Endothelial cell (in vitro differentiated cells): ENCODE data around the gene ANO2. TPM values are rescaled to one million over a fixed set of nuclear protein-coding genes. Genes with fewer than 3 reads are reported as not detected.

Experiments
- DNase-seq: peaks from one replicate; pipeline ENCODE4 v3.0.0; 2021; ENCODE audit warnings: low spot score
- H3K27ac Mint-ChIP-seq: one replicate; pipeline ENCODE4 v1.8.0; 2021; ENCODE audit warnings: mixed read lengths, inconsistent platforms; ENCODE audit not compliant: unreplicated experiment
- H3K27me3 Mint-ChIP-seq: one replicate; pipeline ENCODE4 v1.8.0; 2021; ENCODE audit warnings: mild to moderate bottlenecking, moderate library complexity, mixed read lengths, inconsistent platforms; ENCODE audit not compliant: unreplicated experiment
- H3K36me3 Mint-ChIP-seq: one replicate; pipeline ENCODE4 v1.8.0; 2021; ENCODE audit warnings: mild to moderate bottlenecking, low read depth, mixed read lengths, inconsistent platforms; ENCODE audit not compliant: unreplicated experiment
- H3K4me1 Mint-ChIP-seq: one replicate; pipeline ENCODE4 v1.8.0; 2021; ENCODE audit warnings: mild to moderate bottlenecking, mixed read lengths, inconsistent platforms; ENCODE audit not compliant: unreplicated experiment
- H3K4me3 Mint-ChIP-seq: one replicate; pipeline ENCODE4 v1.8.0; 2021; ENCODE audit warnings: mild to moderate bottlenecking, mixed read lengths, inconsistent platforms; ENCODE audit not compliant: unreplicated experiment
- H3K9me3 Mint-ChIP-seq: one replicate; pipeline ENCODE4 v1.8.0; 2021; ENCODE audit warnings: mixed read lengths, inconsistent platforms; ENCODE audit not compliant: unreplicated experiment
- CTCF ChIP-seq: fragments of 200-600 bp; sonication (generic); IDR thresholded peaks from one replicate; pipeline ENCODE4 v1.5.0; 2021; ENCODE audit warnings: antibody characterized with exemption; ENCODE audit not compliant: unreplicated experiment
- total RNA-seq: library from RNA; stranded (reverse); fragmentation: NEBNext Ultra II Directional; extraction: Animal tissue kit (Norgen Biotek cat#: 25700); gene quantifications from one replicate; pipeline ENCODE4 v1.2.1, GENCODE V29; 2021; ENCODE audit not compliant: unreplicated experiment

The ANO2 gene
- total RNA-seq, 1 donor from 2014 or later, result 4.5 TPM

DNA sequence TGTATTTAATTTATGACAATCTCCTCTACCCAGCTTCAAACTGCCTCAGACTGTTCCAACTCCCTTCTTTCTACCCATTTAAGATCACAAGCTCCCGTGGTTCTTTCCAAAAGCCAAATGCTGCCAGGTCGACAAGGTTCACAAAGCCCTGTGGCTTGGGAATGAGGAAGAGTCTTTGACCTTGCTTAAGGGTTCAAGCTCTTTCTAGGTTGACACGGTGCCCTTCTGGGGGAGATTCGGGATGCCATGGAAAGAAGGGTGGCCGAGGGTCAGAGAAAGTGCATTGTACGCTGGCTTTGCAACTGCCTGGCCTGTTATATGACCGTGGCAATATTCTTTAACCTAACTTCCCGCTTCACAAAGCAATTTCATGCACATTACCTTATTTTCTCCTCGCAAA is 239.3 kb downstream of the ANO2 start:
- Mint-ChIP-seq H3K27ac (no peak overlapping the region), H3K4me3 (no peak overlapping the region), H3K9me3 (peaks cover 4% of the 10 kb centered on the region), H3K4me1 (no peaks in the 10 kb centered on the region), H3K27me3 (peaks cover 2% of the 10 kb centered on the region), H3K36me3 (no peaks in the 10 kb centered on the region)
- DNase-seq, result no peak
- TF ChIP-seq CTCF, result no peak

- no peak overlapping the region for H3K4me3 Mint-ChIP-seq
- no peaks in the 10 kb centered on the region for H3K4me1 Mint-ChIP-seq
- H3K27me3 Mint-ChIP-seq, result peaks cover 1% of the 10 kb centered on the region
- H3K36me3 Mint-ChIP-seq, result peaks cover 4% of the 10 kb centered on the region
- no peak for DNase-seq
- no peaks in the 10 kb centered on the region for H3K9me3 Mint-ChIP-seq
- no peak for TF ChIP-seq CTCF
- no peak overlapping the region for H3K27ac Mint-ChIP-seq
Observed at GRCh38 chr12:5694759-5695409, 250.2 kb downstream of the ANO2 start.

DNA sequence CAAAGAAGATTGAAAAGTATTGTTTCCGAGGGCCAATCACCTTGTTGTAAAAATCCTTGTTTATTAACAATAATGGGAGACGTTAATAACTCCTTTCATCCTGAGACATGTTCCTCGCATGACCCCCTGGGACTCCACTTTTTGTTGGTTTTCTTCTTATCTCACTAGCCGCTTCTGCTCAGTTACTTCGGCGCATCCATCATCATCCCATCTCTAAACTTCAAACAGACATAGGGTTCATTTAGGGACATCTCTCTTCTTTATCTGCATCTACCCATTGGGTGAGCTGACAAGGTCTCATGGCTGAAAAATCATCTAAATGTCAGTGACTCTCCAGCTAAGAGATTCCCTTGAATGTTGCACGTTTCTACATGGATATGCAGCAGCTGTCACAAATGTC is 252.2 kb downstream of the ANO2 start:
- no peak for TF ChIP-seq CTCF
- H3K36me3 Mint-ChIP-seq, result peaks cover 4% of the 10 kb centered on the region
- H3K27me3 Mint-ChIP-seq, result no peaks in the 10 kb centered on the region
- no peak for DNase-seq
- no peak overlapping the region for H3K27ac Mint-ChIP-seq
- H3K4me1 Mint-ChIP-seq, result no peaks in the 10 kb centered on the region
- H3K9me3 Mint-ChIP-seq, result no peaks in the 10 kb centered on the region
- H3K4me3 Mint-ChIP-seq, result no peak overlapping the region

DNA sequence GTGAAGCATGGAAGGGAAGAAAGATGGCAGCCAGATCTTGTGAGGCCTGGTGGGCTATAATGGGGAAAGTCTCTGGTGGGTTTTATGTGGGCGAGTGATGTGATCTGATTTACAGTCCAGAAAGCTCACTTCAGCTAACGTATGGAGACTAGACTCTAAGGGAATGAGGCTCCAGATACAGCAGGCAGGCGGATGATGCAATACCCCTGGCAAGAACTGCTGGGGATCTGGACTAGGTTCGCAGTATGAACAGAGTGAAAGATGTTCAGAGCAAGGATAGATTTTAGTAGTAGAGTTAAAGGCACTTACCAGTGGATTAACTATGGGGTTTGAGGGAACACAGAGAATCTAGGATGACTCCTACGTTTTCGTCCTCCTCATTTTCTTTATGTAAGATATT is 253.1 kb downstream of the ANO2 start:
- Mint-ChIP-seq H3K27me3 (no peaks in the 10 kb centered on the region), H3K36me3 (peaks cover 4% of the 10 kb centered on the region), H3K4me1 (no peaks in the 10 kb centered on the region), H3K27ac (no peak overlapping the region), H3K4me3 (no peak overlapping the region), H3K9me3 (no peaks in the 10 kb centered on the region)
- DNase-seq, result no peak
- TF ChIP-seq CTCF, result no peak

DNA sequence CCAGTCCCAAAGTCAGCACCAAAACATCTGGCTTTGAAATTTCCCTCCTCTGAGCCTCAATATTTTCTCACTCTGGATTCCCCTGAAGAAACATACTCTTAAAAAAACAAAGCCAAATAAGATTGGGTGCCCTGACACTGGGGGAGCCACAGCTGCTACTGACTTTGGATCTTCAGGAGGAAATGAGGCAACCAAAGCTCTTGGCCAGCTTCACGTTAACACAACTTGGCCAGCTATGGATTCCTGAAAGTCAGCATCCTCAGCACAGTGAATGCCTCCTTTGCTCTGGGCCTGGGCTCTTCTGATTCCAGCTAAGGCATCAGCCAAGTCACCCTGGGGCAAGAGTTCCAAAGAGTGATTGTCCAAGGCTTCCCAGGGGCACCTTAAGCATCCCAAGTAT is 254.8 kb downstream of the ANO2 start:
- Mint-ChIP-seq H3K36me3 (peaks cover 3% of the 10 kb centered on the region), H3K4me1 (no peaks in the 10 kb centered on the region), H3K27ac (no peak overlapping the region), H3K9me3 (no peaks in the 10 kb centered on the region), H3K4me3 (no peak overlapping the region), H3K27me3 (no peaks in the 10 kb centered on the region)
- no peak for DNase-seq
- no peak for TF ChIP-seq CTCF
